ENCODE measurements around the gene GLIS2.

DNA sequence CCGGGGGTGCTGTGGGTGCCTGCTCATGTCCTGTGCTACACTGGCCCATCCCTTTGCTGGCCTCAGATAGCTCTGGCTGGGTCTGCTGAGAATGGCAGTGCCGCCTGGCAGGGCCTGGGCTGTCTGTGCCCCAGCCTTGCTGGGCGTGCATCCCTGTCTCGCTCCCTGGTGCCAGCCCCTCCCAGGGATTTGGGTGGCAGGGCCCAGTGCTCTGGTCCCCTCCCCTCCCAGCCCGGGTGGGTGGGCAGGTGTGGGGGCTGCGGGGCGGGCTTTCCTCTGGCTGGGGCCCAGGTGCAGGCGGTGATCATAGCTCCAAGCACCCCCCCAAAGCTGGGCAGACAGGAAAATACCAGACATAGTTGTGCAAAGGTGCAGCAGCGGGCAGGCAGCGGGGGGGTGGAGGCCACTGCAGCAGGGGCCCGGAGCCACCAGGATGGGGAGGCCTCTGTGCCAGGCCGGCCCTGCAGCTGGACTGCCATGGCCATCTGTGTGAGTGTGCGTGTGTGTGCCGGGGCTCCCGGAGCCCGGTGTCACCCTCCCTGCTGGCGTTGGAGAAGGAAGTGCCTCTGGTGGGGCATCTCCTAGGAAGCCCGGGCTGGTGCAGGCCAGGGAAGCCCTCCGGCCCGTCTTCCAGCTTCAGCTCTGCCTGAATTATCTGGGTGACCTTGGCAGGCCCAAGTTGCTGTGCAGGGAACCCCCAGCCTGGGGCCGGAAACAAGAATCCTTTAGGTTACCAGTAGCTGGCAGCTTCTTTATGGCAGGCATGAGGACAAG lies 7.4 kb downstream of the GLIS2 start:
- TF ChIP-seq CTCF (conservative IDR thresholded peaks at IDR 0.05) (no peak), ZFX (IDR thresholded peaks at IDR 0.05) (no peak)

Data from C4-2B (cell line).